Measurements from ENCODE around the gene GPR37. TPM values are rescaled to one million over a fixed set of nuclear protein-coding genes. Genes with fewer than 3 reads are reported as not detected.
A peak's percentile ranks its signal among the peaks of the same experiment; 100 is the strongest.

The GPR37 gene
- total RNA-seq, 4 donors from 2014 or later: 2.5 to 14.7 (median 11.2) TPM

DNA sequence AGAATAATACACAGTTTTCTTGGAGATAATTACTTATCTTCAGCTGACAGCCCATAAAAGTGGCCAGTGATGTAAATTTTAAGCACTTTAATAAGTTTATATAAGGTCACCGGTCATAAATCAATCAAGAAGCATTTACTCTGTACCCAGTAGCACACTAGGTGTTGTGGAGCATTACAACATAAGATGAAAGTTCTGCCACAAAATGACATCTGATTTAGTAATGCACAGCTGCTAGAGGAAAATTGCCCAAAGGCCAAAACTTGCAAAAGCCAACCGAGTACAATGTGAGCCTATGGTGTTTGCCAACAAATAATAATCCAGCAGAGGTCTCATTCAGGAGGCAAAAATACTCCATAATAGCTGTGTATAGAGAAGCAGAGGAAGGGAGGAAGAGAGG lies 63.6 kb downstream of the GPR37 start:
- Histone ChIP-seq H3K36me3 (no peaks in the 10 kb centered on the region), H3K9me3 (peaks cover 0 to under 1% (median 0%) of the 10 kb centered on the region in 3 donors), H3K4me3 (no peak overlapping the region), H3K4me1 (peaks cover 0 to 10% (median 0%) of the 10 kb centered on the region in 3 donors), H3K27me3 (no peaks in the 10 kb centered on the region), H3K27ac (no peak overlapping the region)
- no peak for ATAC-seq
- 44 to 51% methylated on average over 2 of the region's 2 CpGs for WGBS, 2 donors (ENCODE audit: low coverage in 1 of 2)
- TF ChIP-seq EP300 (IDR thresholded peaks at IDR 0.05) (no peak), POLR2AphosphoS5 (IDR thresholded peaks at IDR 0.05) (peak; percentile 21), POLR2A (IDR thresholded peaks at IDR 0.05) (no peak), CTCF (IDR thresholded peaks at IDR 0.05) (no peak)

DNA sequence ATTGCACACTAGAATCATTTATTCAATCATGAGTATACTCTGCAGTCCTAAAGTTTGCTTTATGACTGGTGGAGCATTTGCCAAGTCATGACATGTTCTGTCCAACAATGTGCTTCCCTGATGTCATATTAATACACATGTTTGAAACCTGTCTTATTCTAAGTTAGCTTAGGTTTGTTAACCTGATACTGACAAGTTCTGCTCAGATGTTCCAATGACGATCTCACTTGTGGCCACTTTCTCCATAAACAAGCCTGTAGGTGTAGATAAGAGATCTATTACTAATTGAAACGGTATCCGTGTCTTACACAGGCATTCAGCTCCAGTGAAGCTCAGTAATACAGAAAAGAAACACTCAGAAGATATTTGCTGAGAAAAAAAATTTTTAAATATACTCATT lies 64.9 kb downstream of the GPR37 start:
- TF ChIP-seq EP300 (IDR thresholded peaks at IDR 0.05): no peak
- no peak for TF ChIP-seq POLR2A (IDR thresholded peaks at IDR 0.05)
- TF ChIP-seq CTCF (IDR thresholded peaks at IDR 0.05): no peak
- no peak for TF ChIP-seq POLR2AphosphoS5 (IDR thresholded peaks at IDR 0.05)
- Histone ChIP-seq H3K9me3 (no peaks in the 10 kb centered on the region), H3K4me1 (peaks cover 0 to 10% (median 0%) of the 10 kb centered on the region in 3 donors), H3K27me3 (no peaks in the 10 kb centered on the region), H3K36me3 (no peaks in the 10 kb centered on the region), H3K27ac (no peak overlapping the region), H3K4me3 (no peak overlapping the region)
- WGBS, 2 donors (ENCODE audit: low coverage in 1 of 2): 69 to 81% methylated on average over 3 of the region's 3 CpGs
- ATAC-seq: no peak

DNA sequence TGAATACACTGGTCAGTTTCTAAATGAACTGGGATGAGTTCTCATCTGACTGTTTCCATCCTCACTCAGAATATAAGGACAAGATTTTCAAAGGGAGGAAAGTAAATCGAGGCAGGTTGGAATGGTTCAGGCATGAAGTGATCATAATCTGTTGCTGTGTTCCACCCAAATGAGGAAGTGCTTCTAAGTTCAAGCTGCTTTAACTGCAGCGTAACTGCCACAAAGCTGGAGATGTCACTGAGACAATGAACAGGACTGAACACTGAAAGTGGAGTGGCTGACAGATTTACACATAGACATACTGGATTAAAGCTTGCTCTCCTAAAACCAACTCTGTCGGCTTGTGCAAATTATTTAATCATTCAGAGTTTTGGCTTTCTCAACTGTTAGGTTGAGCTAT lies 66.6 kb downstream of the GPR37 start:
- 70 to 77% methylated on average over 3 of the region's 3 CpGs for WGBS, 2 donors (ENCODE audit: low coverage in 1 of 2)
- TF ChIP-seq POLR2A (IDR thresholded peaks at IDR 0.05): no peak
- ATAC-seq: no peak

DNA sequence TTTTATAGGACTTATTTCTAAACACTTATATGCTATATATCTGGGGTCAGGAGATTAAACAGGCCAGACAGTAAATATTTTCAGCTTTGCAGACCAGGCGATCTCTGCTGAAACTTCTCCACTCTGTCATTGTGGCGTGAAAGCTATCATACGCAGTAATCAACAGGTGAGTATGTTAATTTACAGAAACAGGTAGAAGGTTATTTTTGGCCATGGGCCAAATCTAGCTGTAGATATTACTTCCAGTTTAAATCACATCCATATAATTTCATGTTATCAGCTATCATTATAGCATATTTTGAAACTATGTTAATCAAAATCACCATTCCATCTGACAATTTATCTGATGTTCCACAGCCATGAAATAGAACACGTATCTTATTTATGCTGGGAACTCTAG lies 67.8 kb downstream of the GPR37 start:
- 94 to 96% methylated on average over 4 of the region's 4 CpGs for WGBS, 2 donors (ENCODE audit: low coverage in 1 of 2)

More for the DNA sequence above, 66.6 kb downstream of the GPR37 start:
- Histone ChIP-seq H3K36me3 (no peaks in the 10 kb centered on the region), H3K27me3 (no peaks in the 10 kb centered on the region), H3K27ac (no peak overlapping the region), H3K4me3 (no peak overlapping the region), H3K4me1 (peaks cover 0 to 10% (median 0%) of the 10 kb centered on the region in 3 donors), H3K9me3 (no peaks in the 10 kb centered on the region)

More for the DNA sequence above, 67.8 kb downstream of the GPR37 start:
- no peaks in the 10 kb centered on the region for H3K27me3 ChIP-seq
- peaks cover 0 to 10% (median 0%) of the 10 kb centered on the region in 3 donors for H3K4me1 ChIP-seq
- no peak for ATAC-seq
- TF ChIP-seq POLR2AphosphoS5 (IDR thresholded peaks at IDR 0.05) (no peak), CTCF (IDR thresholded peaks at IDR 0.05) (no peak), EP300 (IDR thresholded peaks at IDR 0.05) (no peak), POLR2A (IDR thresholded peaks at IDR 0.05) (no peak)
- no peaks in the 10 kb centered on the region for H3K36me3 ChIP-seq
- H3K9me3 ChIP-seq: no peaks in the 10 kb centered on the region
- H3K27ac ChIP-seq: no peak overlapping the region
- H3K4me3 ChIP-seq: no peak overlapping the region

Other genes starting within 250 kb of the GPR37 start
- 10 to 100 TPM; 17.9 to 32.7 (median 25.6) TPM for gene POT1, start 164.0 kb upstream of the GPR37 start, total RNA-seq

Measured in gastroesophageal sphincter (tissue), 4 donors.